PFSK-1 (cell line): ENCODE data around the gene BICD1.

ENCODE experiments used
- FOXP2 ChIP-seq: optimal IDR thresholded peaks from 2 replicates; pipeline ENCODE3; 2011; ENCODE audit warnings: borderline replicate concordance, control low read depth, inconsistent platforms; ENCODE audit not compliant: insufficient read depth; ENCODE audit errors: extremely low read length, extremely low read depth
- POLR2AphosphoS5 ChIP-seq: IDR thresholded peaks from 2 replicates; pipeline ENCODE4 v1.6.1; 2012; ENCODE audit warnings: low read depth, mild to moderate bottlenecking, control low read depth, low read length, moderate library complexity
- SIN3A ChIP-seq: IDR thresholded peaks from 2 replicates; pipeline ENCODE4 v1.6.1; 2012; ENCODE audit warnings: mild to moderate bottlenecking, low read length, moderate library complexity, borderline replicate concordance; ENCODE audit not compliant: insufficient read depth
- TAF1 ChIP-seq: IDR thresholded peaks from 2 replicates; pipeline ENCODE4 v1.6.1; 2012; ENCODE audit warnings: low read length, control low read depth, borderline replicate concordance; ENCODE audit not compliant: insufficient read depth
- TF ChIP-seq, protein P1 (sequence below), 2 experiments: IDR thresholded peaks; 2 replicates each; pipeline versions ENCODE4 v1.6.1 to v1.8.0; 2011 to 2012; ENCODE audit warnings: low read depth in 2 of 2, low read length in 2 of 2, control low read depth in 1 of 2, inconsistent platforms in 1 of 2, mild to moderate bottlenecking in 1 of 2, moderate library complexity in 1 of 2; ENCODE audit not compliant: insufficient read depth in 1 of 2

DNA sequence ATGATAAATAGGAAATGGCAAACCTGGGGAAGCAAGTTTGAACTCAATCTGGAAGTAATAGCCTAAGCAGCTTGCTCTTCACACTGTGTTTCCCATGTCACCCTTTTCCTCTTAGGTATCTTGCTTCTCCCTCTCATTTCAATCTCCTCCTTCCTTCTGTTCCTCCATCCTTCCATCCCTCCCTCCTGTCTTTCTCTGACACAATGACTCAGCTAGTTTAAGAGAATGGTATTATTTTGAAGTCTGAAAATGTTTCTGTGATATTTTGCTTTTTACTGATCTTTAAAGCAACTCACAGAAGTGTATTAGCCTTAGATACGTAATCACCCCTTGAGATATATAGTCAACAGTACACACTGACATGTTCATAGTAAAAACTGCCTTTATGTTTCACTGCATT, 236.8 kb downstream of the BICD1 start:
- TF ChIP-seq FOXP2 (no peak), SIN3A (no peak), POLR2AphosphoS5 (no peak), TAF1 (no peak)
- TF ChIP-seq, protein P1, sequence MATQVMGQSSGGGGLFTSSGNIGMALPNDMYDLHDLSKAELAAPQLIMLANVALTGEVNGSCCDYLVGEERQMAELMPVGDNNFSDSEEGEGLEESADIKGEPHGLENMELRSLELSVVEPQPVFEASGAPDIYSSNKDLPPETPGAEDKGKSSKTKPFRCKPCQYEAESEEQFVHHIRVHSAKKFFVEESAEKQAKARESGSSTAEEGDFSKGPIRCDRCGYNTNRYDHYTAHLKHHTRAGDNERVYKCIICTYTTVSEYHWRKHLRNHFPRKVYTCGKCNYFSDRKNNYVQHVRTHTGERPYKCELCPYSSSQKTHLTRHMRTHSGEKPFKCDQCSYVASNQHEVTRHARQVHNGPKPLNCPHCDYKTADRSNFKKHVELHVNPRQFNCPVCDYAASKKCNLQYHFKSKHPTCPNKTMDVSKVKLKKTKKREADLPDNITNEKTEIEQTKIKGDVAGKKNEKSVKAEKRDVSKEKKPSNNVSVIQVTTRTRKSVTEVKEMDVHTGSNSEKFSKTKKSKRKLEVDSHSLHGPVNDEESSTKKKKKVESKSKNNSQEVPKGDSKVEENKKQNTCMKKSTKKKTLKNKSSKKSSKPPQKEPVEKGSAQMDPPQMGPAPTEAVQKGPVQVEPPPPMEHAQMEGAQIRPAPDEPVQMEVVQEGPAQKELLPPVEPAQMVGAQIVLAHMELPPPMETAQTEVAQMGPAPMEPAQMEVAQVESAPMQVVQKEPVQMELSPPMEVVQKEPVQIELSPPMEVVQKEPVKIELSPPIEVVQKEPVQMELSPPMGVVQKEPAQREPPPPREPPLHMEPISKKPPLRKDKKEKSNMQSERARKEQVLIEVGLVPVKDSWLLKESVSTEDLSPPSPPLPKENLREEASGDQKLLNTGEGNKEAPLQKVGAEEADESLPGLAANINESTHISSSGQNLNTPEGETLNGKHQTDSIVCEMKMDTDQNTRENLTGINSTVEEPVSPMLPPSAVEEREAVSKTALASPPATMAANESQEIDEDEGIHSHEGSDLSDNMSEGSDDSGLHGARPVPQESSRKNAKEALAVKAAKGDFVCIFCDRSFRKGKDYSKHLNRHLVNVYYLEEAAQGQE (IDR thresholded peaks at IDR 0.05; ENCODE audit: insufficient read depth in 1 of 2, low read depth in 2 of 2, low read length in 2 of 2), result no peak
